ENCODE measurements around the gene HS6ST2.

- TF ChIP-seq CTCF (conservative IDR thresholded peaks at IDR 0.05) (no peak), ZFX (IDR thresholded peaks at IDR 0.05) (no peak)
Measured at GRCh38 chrX:132609362-132609848, 349.0 kb downstream of the HS6ST2 start.
